ENCODE data around the gene IMMP1L.

Gene IMMP1L

DNA sequence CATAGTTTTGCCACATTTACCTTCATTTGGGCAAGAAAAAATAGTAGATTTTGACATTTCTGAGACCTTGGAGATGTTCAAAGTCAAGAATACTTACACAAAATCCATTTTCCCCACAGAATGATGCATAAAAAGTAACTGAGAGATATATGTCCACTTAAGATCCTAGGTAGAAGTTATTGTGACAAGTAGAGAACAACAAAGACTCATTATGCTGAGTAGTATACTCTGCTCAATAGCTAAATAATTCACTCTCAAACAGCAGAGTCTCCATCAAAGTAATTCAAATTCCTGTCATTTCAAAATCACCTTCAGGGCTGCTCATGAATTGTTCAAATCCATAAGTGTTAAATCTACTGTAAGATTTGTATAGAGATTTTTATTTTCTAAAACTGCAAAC is 35.3 kb downstream of the IMMP1L start:
- DNase-seq (ENCODE audit: low spot score): no peak

DNA sequence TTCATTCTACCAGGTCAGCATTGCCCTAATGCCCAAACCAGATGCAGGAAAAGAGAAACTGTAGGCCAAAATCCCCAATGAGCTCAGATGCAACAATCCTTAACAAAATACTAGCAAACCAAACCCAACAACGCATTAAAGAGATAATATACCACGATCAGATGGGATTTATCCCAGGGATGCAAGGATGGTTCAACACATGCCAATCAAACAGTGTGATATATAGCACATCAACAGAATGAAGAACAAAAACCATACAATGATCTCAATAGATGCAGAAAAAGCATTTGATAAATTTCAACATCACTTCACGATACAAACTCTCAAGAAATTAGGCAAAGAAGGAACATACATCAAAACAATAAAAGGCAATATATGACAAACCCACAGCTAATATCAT is 45.0 kb downstream of the IMMP1L start:
- DNase-seq (ENCODE audit: low spot score): no peak

DNA sequence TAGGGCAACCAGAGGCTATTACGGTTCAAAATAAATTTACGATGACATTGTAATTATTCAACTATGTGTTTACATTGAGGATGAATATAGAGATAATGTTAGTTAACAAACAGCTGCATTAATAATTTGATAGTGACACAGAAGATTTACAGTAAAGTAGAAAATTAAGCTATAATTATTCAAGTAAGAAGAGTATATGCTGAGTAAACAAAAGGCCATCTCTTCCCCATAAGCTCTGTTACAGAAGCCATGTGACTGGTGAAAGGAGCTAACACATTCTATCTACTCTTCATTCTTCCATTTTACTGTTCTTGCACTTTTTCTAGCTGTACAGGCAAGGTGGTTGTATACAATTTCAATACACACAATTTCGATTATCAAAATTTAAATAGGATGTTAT is 54.2 kb downstream of the IMMP1L start:
- DNase-seq (ENCODE audit: low spot score): no peak

DNA sequence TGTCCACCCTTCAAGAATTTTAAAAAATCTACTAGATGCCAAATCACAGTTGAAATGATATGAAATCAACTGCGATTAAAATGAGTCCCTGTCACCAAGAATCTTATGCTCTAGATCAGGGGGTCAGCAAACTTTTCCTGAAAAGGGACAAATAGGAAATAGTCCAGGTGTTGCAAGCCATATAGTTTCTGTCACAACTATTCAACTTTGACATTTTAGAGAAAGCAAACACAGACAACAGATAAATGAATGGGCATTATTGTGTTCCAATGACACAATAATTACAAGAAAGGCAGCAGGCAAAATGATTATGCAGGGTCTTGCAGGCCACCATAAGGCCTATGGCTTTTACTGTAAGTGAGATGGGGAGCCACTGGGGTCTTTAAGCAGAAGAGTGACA is 58.6 kb downstream of the IMMP1L start:
- no peak for DNase-seq (ENCODE audit: low spot score)

DNA sequence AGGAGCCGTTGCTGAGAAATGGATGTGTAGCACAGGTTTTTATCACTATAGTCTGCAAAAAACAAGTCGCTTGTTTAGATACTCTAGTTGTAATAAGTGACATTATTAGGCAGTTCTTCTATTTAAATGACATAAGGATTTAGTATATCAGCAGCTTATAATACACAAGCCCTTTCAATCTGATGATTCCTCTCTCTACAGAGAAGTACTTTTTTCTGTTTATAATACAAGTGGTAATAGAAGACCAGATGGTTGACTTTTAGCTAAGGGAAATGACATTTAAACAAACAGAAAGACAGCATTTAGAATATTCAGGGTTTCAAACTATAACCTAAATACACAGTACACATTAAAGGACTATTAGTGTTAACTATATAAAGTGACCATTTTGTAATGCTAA is 60.4 kb downstream of the IMMP1L start:
- DNase-seq (ENCODE audit: low spot score): no peak

DNA sequence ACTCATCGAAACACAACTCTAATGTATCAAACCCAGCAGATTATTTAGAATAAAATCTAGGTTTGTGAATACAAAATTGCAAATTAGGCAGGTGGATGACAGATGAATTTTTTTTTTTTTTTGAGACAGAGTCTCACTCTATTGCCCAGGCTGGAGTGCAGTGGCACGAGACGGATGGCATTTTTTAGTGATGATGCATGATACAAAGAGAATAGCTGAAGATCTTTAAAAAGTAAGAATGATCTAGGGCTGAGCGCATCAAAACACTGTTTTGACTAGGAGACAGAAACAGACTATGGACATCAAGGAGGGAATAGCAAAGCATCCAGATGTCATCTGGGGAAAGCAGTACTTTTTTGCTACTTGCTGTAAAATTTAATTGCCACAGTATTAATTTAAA is 63.8 kb downstream of the IMMP1L start:
- DNase-seq (ENCODE audit: low spot score): no peak

DNA sequence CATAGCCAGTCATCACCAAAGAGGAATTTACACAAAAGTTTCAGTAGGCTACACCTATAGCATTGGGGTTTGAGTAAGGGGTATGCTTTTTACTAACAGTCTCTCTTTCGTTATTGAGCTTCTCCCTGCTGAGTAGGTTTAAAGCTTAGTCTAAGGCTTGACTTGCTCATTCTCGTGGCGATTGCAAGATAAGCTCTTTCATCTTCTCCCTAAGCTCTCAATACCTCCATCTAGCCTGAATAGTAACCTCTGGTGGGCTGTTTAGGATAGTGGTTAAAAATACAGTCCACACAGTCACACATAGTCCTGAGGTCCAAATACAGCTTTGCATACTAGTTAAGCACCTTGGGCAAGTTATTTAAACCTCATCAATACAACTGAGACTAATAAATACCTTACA is 65.6 kb downstream of the IMMP1L start:
- no peak for DNase-seq (ENCODE audit: low spot score)

DNA sequence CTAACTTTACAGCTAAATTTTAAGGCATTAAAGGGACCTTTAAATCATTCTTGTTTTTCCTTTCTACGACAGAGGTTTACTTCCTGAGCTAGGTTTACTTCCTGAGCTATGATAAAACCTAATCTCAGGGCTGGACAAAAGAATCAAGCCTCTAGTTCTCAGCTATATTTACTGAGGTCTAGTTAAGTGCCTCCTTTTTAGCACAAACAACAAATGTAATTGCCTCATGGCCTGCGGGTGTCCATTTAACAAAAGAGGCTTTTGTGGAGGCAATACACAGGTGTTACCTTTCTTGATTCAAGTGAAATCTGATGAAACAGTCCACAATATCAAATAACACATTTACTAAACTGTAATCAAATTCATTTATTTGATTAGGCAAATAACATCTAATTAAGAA is 67.3 kb downstream of the IMMP1L start:
- no peak for DNase-seq (ENCODE audit: low spot score)

DNA sequence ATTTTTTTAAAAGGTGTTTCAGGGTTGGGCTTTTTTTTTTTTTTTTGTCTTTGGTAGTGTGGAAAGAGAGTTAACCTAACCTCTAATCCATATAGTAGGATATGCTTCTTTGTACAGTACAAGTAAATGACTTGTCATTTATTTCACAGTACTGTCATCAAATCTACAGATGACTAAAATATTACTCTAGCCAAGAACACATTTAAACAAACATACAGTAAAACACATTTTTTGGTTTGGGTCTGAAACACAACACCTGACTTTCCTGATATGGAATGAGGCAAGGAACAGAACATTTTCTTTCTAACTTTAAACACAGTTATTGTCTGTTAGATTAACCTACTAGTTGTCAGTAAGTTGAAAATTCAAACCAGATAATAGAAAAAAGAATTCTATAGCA is 68.1 kb downstream of the IMMP1L start:
- DNase-seq (ENCODE audit: low spot score): no peak

DNA sequence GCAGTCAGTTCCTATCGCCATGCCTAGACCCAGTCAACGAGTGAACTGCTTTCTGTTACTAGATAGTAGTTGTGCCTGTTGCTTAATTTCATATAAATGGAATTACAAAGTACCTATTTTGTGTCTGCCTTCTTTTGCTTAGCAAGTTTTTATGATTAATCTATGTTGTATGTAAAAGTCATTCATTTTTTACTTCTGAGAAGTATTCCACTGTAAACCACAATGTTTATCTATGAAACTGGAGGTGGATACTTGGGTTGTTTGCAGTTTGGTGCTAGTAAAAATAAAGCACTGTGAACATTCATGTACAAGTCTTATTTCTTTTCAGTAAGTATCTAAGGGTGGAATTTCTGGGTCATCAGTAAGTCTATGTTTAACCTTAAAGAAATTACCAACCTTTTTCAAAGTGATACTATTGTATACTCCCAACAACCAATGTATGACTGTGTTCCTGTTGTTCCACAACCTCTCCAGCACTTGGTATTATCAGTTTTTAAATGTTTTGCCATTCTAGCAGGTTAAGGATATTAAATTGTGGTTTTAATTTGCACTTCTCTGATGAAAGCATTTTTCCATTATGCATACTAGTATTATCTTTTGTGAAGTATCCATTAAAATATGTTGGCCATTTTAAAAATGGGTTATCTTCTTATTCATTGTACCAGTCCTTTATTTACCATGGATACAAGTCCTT is 71.5 kb downstream of the IMMP1L start:
- no peak for DNase-seq (ENCODE audit: low spot score)

DNA sequence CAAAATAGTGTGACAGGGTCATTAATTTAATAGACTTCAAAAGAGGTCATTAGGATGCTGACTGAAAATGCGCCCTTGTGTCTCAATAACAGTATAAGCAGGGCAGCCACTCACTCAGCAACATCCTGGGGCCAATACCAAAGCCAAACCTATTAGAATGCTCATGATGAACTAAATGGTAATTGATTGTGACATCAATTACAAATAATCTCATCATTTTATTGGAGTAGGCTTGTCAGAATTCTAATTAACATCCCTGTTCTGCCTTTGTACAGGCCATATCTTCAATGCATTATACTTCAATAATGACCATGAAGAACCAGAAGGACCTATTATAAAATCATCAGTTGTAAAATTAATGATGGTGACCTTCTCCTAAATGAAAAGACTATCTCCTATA is 75.6 kb downstream of the IMMP1L start:
- no peak for DNase-seq (ENCODE audit: low spot score)

DNA sequence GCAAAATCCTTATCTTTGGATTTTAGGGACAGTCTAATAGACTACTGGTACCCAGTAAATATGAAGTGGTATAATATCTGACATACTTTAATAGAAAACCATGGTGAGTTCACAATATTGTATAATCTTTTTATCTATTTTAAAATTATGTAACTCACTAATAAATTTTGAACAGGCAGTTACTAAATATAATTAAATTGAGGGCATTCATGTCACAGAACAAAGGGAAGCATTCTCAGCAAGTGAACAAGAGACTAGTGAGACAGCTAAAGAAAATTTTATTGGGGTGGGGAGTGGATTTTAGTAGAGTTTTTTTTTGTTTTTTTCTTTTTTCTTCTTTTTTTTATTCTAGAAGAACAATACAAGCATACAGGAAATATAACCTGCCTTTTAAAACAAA is 84.8 kb downstream of the IMMP1L start:
- no peak for DNase-seq (ENCODE audit: low spot score)

DNA sequence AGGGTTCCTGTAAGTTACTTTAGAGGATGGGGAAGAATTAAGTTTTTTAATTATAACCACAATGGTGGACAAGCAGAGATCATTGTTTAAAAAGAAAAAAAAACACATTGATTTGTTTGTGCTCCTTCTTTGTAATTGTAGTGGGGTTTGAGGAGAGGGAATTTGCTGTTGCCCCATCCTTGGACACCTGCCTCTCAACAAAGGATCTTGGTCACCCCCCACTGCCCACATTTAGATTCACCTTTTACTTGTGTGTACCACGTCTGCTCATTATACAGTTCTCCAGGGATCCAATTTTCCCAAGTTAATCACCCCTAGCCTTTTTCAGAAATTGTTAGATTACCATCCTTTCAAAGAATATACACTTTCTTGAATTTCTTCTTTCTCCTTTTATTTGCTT is 86.7 kb downstream of the IMMP1L start:
- no peak for DNase-seq (ENCODE audit: low spot score)

DNA sequence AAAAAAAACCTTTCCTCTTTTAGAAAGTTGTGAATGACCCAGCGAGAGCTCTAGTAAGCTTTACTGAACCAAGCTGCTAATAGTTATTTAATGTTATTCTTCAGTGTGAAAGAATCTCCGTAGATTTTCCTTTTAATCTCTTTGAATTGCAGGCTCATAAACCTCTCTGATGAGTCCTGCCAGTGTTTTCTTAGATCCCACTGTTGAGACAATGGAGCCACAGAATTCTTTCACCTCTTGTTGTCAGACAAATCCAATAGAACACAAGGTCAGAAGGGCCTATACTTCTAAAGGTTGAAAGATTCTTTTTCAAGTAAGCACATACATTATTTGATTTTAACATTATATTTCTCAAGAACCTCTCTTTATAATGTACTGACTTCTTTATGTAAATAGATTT is 87.6 kb downstream of the IMMP1L start:
- DNase-seq (ENCODE audit: low spot score): no peak

DNA sequence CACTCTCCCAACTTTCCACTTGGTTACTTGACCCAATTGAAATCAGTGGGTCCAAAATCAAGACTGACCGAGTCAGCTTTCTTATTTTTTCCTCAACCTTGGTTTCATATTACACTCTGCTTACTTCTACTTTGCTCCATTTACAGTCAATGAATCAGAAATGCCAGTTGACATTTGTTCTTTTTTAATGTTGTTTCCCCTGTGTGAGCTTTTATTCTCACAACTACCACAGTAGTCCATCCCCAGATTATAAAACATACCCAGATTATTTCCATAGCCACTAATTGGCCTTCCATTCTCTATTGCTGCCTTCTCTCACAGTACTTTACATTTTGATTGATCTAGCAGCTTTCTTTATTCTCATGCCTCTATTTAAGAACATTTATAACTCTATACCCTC is 89.8 kb downstream of the IMMP1L start:
- DNase-seq (ENCODE audit: low spot score): no peak

DNA sequence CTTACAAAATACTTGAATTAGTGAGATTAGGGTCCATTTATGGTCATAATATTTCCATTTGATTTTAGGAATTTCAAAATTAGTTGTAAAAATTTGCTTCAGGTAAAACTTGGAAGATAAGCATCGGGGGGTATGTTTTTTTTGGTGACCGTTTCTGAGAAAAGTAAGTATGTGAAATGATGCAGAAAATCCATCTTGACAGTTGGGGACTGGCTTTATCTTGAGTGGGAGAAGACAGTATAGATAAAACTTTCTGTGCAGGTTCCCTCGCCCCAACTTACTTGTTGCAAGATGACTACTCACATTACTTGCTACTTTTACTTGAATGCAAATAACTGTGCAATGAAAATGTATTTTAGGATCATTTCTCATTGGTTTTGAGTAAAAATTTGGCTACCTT is 90.3 kb downstream of the IMMP1L start:
- DNase-seq (ENCODE audit: low spot score): no peak

DNA sequence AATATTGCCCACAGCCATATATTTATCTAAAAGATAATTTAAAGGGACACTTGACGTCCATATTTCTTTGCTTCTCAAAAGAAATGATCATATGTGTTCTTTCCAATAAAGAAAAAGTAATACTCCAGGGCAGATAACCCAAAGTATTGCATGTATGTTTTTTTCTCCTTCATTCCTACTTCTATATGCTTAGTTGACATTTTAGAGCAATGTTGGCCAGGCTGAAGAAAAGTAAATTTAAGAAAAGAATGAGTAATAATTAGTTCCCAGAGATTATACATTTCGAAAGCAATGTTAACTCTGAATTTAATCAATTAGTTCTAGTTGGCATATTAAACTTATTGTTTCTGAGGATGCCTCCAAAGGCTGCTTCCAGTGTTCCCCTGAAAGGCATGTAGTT is 91.6 kb downstream of the IMMP1L start:
- DNase-seq (ENCODE audit: low spot score): no peak

DNA sequence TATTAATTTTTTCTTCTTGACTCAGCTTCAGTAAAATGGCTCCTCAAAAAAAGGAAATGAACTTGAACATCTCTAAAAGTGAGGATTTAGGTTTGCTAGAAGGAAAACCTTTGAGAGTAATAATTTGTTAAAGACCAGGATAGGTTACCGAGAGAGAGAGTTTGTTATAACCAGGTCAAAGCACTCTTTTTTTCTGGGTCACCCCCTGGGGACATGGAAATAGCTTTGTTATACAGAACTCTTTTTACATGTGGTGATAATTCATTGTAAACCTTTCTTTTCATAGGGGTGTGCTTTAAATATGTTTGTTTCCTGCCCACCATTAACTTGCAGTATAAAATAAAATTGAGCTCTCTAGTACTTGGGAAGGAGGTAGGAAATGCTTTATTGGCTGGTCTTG is 92.1 kb downstream of the IMMP1L start:
- DNase-seq (ENCODE audit: low spot score): no peak

DNA sequence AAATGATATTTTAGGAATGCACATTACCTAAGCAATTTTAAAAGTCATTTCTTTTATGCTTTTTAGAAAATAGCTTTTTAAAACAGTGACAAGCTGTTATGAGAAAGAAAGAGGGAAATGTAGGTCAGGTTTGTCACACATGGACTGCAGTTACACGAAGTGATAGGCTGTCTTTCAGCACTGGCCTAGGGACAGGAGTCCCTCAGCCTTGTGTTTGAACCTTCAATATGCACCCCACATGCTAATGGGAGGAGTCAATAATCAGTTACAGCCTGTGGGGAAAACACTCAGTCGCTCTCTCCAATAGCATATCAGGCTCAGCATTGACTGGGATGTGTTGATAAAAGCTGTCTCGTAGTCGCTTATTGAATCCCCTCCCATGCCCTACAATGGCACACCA is 94.0 kb downstream of the IMMP1L start:
- no peak for DNase-seq (ENCODE audit: low spot score)

DNA sequence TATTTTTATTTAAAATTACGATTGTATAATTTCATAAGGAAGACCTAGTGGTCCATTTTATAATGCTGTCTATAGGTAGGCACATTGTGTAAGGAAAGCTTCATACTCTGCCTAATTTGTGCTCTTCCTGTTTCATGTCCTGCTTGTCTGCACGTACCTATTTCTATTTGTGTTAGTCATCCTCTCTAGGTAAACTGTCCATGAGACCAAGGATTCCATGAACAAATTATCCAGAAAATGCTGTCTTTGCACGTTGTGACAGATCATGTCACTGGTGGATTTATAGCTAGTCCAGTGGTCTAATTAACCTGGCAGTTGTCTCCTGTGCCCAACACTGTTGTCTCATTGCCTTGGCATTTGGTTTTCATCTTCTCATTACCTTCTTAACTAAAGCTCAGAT is 95.1 kb downstream of the IMMP1L start:
- no peak for DNase-seq (ENCODE audit: low spot score)

DNA sequence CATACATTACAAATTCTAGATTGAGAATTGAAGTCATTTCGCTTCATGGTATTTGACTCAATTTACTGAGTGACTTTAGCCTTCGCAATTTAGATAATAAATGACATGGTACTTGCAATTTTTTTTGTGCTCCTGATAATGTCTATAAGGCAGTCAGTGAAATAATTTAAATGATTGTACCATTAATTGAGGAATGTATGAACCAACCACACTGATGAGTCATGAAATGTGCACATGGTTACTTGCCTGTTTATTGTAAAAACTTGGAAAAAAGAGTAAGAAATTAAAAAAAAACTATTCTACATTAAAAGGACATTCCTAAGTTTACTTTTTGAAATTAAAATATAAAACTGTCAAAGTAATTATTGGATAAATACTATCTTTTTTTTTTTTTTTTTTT is 96.5 kb downstream of the IMMP1L start:
- DNase-seq (ENCODE audit: low spot score): no peak

DNA sequence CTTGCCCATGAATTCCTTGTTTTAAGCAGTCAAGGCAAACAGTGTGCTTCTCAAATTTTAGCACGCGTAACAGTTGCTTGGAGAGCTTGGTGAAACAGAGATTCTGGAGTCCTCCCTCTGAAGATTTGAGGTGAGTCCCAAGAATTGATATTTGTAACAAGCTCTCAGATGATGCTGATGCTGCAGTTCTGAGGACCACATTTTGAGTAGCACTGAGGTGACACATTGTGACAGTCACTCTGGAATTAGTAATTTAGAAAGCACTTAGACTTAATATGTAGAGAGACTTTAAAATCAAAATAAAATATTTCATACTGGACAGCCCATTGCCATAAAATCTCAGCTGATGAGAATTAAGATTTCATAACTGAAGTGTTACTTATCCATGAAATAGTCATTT is 101.2 kb downstream of the IMMP1L start:
- DNase-seq (ENCODE audit: low spot score): no peak

DNA sequence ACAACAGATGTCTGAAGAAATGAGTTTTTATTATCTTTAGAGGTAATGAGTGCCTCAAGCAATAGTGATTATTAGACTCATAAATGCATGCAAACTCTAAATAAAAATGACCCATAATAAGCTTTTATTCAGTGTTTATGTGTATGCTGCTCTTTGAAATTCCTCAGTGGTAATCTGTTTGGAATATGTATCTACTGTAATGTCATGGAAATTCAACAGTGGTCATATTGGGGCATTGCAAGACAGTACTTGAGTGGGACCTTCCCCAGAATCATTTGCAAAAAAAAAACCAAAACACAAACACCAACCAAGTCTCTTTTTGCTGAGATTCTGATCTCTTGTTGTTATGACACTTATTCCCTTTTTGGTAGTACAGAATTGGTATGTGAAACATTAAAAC is 104.8 kb downstream of the IMMP1L start:
- DNase-seq (ENCODE audit: low spot score): no peak

DNA sequence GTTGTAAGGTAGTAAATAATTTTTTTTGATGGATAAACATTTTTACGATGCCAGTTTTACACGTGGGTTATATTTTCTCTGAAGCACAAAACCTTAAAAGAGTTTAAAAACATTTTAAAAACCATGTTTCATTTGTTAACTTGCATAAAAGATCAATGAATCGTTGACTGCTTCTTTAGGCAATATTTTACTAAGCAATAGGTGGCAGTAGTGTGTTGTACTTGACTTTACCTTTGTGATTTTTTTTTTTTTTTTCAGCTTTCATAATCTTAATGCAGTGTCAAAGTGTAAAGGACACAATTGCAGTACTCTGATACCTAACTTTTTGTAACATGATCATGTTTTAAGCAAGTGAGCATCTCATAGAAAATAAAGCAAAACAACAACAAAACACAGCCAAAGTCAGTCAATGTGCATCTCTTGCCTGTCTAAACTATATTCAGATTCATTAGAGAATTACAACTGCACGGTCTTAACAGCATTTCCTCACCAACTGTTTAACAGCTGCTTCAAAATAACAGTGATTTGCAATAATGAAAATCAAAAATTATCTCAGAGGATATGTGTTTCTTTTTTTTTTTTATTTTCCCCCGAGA is 112.1 kb downstream of the IMMP1L start:
- DNase-seq (ENCODE audit: low spot score): peak; percentile 30

Data from kidney capillary endothelial cell (primary cell).